Measurements from ENCODE around the gene DNAH6.

DNA sequence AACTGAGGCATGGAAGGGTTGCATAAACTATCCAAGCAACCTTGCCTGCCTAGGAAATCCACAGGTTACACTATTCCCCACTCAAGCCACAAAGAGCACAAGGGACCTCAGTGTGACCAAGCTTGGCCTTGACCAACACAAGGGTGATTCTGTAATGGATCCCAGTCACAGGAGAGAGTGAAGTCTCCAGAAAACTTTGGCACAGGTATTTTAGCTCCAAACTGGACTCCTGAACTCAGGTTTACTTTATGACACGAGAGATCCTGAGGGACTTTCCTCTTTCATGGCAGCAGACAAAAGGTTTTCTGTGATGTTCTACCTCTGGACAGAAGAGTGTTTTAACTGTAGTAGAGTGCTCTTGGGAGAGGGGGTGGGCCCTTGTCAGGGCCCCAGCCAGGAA is 195.4 kb downstream of the DNAH6 start:
- no peak for TF ChIP-seq POLR2A (IDR thresholded peaks at IDR 0.05; ENCODE audit: extremely low read depth, insufficient read length)
- TF ChIP-seq, protein P1, sequence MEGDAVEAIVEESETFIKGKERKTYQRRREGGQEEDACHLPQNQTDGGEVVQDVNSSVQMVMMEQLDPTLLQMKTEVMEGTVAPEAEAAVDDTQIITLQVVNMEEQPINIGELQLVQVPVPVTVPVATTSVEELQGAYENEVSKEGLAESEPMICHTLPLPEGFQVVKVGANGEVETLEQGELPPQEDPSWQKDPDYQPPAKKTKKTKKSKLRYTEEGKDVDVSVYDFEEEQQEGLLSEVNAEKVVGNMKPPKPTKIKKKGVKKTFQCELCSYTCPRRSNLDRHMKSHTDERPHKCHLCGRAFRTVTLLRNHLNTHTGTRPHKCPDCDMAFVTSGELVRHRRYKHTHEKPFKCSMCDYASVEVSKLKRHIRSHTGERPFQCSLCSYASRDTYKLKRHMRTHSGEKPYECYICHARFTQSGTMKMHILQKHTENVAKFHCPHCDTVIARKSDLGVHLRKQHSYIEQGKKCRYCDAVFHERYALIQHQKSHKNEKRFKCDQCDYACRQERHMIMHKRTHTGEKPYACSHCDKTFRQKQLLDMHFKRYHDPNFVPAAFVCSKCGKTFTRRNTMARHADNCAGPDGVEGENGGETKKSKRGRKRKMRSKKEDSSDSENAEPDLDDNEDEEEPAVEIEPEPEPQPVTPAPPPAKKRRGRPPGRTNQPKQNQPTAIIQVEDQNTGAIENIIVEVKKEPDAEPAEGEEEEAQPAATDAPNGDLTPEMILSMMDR (IDR thresholded peaks at IDR 0.05; ENCODE audit: low read depth, low read length) = no peak
- TF ChIP-seq, protein P2, sequence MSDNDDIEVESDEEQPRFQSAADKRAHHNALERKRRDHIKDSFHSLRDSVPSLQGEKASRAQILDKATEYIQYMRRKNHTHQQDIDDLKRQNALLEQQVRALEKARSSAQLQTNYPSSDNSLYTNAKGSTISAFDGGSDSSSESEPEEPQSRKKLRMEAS (IDR thresholded peaks at IDR 0.05; ENCODE audit: low read depth, low read length) = no peak

Data from NB4 (cell line).